ENCODE results near the gene STRN4. TPM values are rescaled to one million over a fixed set of nuclear protein-coding genes. Genes with fewer than 3 reads are reported as not detected.

STRN4 gene
- total RNA-seq, 1 experiment from 2014 or later, result 107 TPM

DNA sequence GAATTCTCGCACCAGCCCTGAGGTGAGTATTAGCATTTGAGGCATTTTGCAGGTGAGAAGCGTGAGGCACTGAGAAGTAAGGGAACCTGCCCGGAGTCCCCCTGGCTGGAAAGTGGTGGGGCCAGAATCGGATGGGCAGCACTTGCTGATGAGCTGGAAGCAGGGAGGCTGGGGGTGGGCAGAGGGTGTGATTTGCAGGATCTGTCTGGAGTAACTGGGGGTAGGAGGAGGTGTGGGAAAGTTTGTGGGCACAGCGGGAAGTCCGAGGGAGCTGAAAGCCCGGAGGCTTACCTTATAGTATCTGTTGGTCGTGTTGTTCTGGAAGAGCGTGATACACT, 49.4 kb downstream of the STRN4 start:
- TF ChIP-seq, protein P1, sequence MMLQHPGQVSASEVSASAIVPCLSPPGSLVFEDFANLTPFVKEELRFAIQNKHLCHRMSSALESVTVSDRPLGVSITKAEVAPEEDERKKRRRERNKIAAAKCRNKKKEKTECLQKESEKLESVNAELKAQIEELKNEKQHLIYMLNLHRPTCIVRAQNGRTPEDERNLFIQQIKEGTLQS (IDR thresholded peaks at IDR 0.05), result no peak
- TF ChIP-seq ELF1 (IDR thresholded peaks at IDR 0.05; ENCODE audit: borderline replicate concordance, low read depth) (no peak), ZFX (IDR thresholded peaks at IDR 0.05) (no peak), SP1 (IDR thresholded peaks at IDR 0.05; ENCODE audit: low read depth) (no peak), EGR1 (IDR thresholded peaks at IDR 0.05; ENCODE audit: low read depth) (no peak)
- TF ChIP-seq, protein P2, sequence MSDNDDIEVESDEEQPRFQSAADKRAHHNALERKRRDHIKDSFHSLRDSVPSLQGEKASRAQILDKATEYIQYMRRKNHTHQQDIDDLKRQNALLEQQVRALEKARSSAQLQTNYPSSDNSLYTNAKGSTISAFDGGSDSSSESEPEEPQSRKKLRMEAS (IDR thresholded peaks at IDR 0.05), result no peak
- TF ChIP-seq, protein P3, sequence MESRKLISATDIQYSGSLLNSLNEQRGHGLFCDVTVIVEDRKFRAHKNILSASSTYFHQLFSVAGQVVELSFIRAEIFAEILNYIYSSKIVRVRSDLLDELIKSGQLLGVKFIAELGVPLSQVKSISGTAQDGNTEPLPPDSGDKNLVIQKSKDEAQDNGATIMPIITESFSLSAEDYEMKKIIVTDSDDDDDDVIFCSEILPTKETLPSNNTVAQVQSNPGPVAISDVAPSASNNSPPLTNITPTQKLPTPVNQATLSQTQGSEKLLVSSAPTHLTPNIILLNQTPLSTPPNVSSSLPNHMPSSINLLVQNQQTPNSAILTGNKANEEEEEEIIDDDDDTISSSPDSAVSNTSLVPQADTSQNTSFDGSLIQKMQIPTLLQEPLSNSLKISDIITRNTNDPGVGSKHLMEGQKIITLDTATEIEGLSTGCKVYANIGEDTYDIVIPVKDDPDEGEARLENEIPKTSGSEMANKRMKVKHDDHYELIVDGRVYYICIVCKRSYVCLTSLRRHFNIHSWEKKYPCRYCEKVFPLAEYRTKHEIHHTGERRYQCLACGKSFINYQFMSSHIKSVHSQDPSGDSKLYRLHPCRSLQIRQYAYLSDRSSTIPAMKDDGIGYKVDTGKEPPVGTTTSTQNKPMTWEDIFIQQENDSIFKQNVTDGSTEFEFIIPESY (IDR thresholded peaks at IDR 0.05; ENCODE audit: extremely low read depth, insufficient replicate concordance, low read length), result no peak
- POLR2A ChIA-PET, result interaction anchor here (0.8 to 1.6 kb wide), 3 partner anchors 17 to 96 kb away, joined by 3 to 11 read pairs (median 8); partner anchors contain the start of gene DACT3
- Histone ChIP-seq H3K4me1 (ENCODE audit: control insufficient read depth in 1 of 2, insufficient read depth in 2 of 2, low read length in 2 of 2) (peaks cover 10 to 33% of the 10 kb centered on the region in 2 experiments), H3K9ac (ENCODE audit: low read length) (peak overlapping the region; percentile 51), H4K20me1 (ENCODE audit: insufficient read depth) (peaks cover 3% of the 10 kb centered on the region; the same call in 1 of the 2 replicates), H2AFZ (ENCODE audit: low read depth, low read length, poor library complexity, severe bottlenecking) (no peak overlapping the region), H3K4me3 (replicated peaks in 1 of 2; ENCODE audit: low read depth in 1 of 2, low read length in 2 of 2) (peak overlapping the region; percentile 11 to 37), H3K4me2 (ENCODE audit: low read length) (peak overlapping the region; percentile 80), H3K36me3 (ENCODE audit: control insufficient read depth in 1 of 2, insufficient read depth in 2 of 2, low read length in 2 of 2) (peaks cover 39 to 42% of the 10 kb centered on the region in 2 experiments), H3K27ac (ENCODE audit: low read depth, low read length) (peak overlapping the region; percentile 73), H3K9me3 (ENCODE audit: control insufficient read depth in 1 of 2, insufficient read depth in 1 of 2, low read depth in 1 of 2, low read length in 2 of 2) (no peaks in the 10 kb centered on the region), H3K9me2 (ENCODE audit: insufficient read depth) (no peaks in the 10 kb centered on the region), H3K79me2 (ENCODE audit: insufficient read depth, low read length) (peaks cover 8% of the 10 kb centered on the region; the same call in 1 of the 2 replicates), H3K27me3 (ENCODE audit: insufficient read depth, low read length) (no peaks in the 10 kb centered on the region)
- ATAC-seq (no peak), DNase-seq (ENCODE audit: low read depth, low spot score) (no peak)
- CTCF ChIA-PET, result interaction anchor here (1.2 to 1.3 kb wide), 3 partner anchors 14 to 160 kb away, joined by 3 to 9 read pairs (median 5); partner anchors contain the start of gene DACT3
- intact Hi-C loops (cut with micrococcal nuclease), result no loop called here
- TSS peak; percentile 55 for BruUV-seq (replicated peaks)
- RAD21 ChIA-PET (ENCODE audit: low non-redundant PET in 1 of 2, low total read pairs in 2 of 2, uncharacterized antibody in 2 of 2, unreplicated experiment in 2 of 2), result no interaction called here

DNA sequence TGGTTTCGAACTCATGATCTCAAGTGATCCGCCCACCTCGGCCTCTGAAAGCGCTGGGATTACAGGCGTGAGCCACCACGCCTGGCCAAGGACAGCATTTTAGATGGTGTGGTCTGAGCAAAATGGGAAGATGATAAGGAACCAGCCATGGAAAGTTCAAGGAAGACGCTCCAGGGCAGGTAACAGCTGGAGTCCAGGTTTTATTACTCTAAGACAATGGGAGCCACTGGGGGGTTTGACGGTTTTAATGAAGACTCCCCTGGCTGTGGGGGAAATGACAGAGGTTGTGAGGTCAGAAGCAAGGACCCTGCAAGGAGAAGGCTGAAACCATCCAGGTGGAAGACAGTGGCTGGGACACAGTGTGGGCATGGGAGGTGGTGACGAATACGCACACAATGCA, 50.2 kb downstream of the STRN4 start:
- Histone ChIP-seq H3K9me2 (ENCODE audit: insufficient read depth) (no peaks in the 10 kb centered on the region), H4K20me1 (ENCODE audit: insufficient read depth) (peaks cover 3% of the 10 kb centered on the region; the same call in 1 of the 2 replicates), H3K4me2 (ENCODE audit: low read length) (no peak overlapping the region), H3K4me3 (replicated peaks in 1 of 2; ENCODE audit: low read depth in 1 of 2, low read length in 2 of 2) (no peak overlapping the region), H2AFZ (ENCODE audit: low read depth, low read length, poor library complexity, severe bottlenecking) (no peak overlapping the region), H3K27ac (ENCODE audit: low read depth, low read length) (no peak overlapping the region), H3K36me3 (ENCODE audit: control insufficient read depth in 1 of 2, insufficient read depth in 2 of 2, low read length in 2 of 2) (peaks cover 36 to 47% of the 10 kb centered on the region in 2 experiments), H3K4me1 (ENCODE audit: control insufficient read depth in 1 of 2, insufficient read depth in 2 of 2, low read length in 2 of 2) (peaks cover 10 to 33% of the 10 kb centered on the region in 2 experiments), H3K27me3 (ENCODE audit: insufficient read depth, low read length) (no peaks in the 10 kb centered on the region), H3K79me2 (ENCODE audit: insufficient read depth, low read length) (peaks cover 8% of the 10 kb centered on the region; the same call in 1 of the 2 replicates), H3K9me3 (ENCODE audit: control insufficient read depth in 1 of 2, insufficient read depth in 1 of 2, low read depth in 1 of 2, low read length in 2 of 2) (no peaks in the 10 kb centered on the region), H3K9ac (ENCODE audit: low read length) (no peak overlapping the region)
- no TSS peak for BruUV-seq (replicated peaks)
- ATAC-seq, result no peak
- intact Hi-C loops (cut with micrococcal nuclease), result no loop called here
- ChIA-PET RAD21 (ENCODE audit: low non-redundant PET in 1 of 2, low total read pairs in 2 of 2, uncharacterized antibody in 2 of 2, unreplicated experiment in 2 of 2) (no interaction called here), CTCF (no interaction called here), POLR2A (no interaction called here)
- no peak for DNase-seq (ENCODE audit: low read depth, low spot score)
- no peak for TF ChIP-seq POLR2AphosphoS5 (IDR thresholded peaks at IDR 0.05; ENCODE audit: low read depth, low read length)
